NCI-H2196 (cell line): ENCODE measurements around the gene MLLT3.
A peak's percentile ranks its signal among the peaks of the same experiment; 100 is the strongest.

Source experiments
- DNase-seq: peaks from one replicate; lab custom pipeline; 2025; ENCODE audit not compliant: unreplicated experiment; lab: John Stamatoyannopoulos, UW

Gene MLLT3

DNA sequence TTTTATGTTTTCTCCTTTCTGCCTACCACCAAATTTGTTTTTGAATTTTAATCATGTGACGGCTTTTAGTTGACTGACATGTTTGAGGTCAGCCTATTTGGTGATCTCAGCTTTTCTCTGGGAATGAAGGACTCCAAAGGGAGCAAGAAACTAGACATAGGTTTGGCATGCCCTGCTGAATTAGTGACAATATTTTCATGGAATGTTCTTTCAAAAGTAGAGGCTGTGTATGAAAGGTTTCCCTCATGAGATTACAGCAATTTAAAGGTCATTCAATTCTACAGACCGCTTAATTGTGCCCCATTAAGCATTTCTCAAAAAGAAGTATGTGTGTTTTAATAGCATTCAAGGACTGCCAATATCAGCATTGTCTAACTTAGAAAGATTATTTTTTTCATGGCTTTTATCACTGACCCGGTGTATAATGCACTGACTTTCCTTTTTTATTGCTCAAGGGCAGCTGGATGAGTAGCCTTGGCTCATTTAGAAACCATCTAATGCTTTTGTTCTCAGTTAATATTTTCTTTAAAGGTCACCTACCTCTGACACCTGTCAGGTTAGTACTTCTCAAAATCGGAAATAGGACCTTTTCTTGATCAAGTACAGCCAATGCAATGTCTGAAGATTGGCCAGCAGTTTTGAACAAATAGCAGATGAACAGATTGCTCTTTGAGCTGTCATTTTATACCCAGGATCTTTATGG is 8.1 kb upstream of the MLLT3 start:
- DNase-seq, result no peak

DNA sequence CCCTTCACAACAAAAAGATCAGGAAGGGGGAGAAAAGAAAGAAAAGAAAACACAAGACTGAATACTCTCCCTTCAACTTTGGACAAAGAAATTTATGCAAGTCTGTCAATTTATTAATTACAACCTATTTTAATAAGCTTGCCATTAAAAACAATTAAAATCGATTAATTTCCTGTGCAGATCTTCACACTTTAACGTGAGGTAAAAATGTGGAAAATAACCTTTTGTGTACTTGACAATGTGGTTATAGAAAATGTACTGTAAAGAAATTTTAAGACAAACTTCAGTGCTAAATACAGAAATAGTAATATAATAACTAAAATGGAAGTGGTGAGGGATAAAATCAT is 2.7 kb upstream of the MLLT3 start:
- no peak for DNase-seq

DNA sequence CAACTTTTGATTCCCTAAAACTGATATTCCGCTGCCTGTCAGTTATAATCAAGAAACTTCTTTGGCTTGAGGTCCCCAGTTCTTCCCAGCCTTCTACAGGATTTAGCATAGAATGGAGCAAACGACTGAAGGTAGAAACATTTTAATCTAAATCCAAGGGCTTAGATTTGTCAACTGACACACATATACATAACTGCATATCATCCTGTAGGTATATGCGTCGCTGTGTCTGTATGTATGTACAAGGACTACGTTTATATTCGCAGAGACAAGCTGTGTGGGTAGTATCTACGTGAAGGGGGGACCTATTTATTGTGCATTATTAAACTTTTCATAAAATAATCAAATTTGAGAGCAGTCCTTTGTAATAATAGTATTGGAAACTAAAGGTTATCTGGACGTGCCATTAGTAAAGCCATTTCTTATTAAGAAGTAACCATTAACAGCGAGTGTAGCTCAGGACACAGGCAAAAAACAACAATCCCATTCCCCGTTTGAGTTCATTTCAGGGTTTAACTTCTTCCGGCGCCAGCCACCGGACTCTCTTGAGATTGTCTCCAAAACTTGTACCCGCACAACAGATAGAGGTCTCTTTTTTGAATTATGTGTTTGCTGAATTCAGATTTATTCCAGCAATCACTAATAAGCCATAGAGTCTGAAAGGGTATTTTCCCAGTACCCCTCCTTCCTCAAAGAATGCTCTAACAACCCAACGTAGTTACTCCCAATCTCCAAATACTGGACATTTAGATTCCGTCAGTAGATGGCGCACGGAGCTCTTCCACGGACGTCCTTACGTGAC is 2.1 kb upstream of the MLLT3 start:
- DNase-seq, result peak; percentile 82

DNA sequence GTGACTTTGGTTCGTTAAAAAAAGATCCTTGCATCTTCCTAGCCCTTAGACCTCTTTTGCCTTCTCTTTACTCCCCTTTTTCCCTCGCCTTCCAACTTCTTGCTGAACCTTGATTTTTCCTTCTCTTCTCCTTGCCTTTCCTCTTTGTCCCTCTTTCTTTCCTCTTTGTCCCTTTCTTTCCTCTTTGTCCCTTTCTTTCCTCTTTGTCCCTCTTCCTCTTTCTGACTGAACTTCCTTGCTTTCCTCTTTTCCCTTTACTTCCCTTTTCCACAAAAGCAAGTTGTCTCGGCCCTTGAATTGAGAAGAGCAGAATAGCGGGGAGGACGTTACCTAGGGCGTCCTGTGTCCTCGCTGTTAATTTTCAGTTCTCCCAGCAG is 1.4 kb upstream of the MLLT3 start:
- DNase-seq, result peak; percentile 13

- peak; percentile 34 for DNase-seq
Observed at GRCh38 chr9:20623021-20623747, 885 bp upstream of the MLLT3 start.

DNA sequence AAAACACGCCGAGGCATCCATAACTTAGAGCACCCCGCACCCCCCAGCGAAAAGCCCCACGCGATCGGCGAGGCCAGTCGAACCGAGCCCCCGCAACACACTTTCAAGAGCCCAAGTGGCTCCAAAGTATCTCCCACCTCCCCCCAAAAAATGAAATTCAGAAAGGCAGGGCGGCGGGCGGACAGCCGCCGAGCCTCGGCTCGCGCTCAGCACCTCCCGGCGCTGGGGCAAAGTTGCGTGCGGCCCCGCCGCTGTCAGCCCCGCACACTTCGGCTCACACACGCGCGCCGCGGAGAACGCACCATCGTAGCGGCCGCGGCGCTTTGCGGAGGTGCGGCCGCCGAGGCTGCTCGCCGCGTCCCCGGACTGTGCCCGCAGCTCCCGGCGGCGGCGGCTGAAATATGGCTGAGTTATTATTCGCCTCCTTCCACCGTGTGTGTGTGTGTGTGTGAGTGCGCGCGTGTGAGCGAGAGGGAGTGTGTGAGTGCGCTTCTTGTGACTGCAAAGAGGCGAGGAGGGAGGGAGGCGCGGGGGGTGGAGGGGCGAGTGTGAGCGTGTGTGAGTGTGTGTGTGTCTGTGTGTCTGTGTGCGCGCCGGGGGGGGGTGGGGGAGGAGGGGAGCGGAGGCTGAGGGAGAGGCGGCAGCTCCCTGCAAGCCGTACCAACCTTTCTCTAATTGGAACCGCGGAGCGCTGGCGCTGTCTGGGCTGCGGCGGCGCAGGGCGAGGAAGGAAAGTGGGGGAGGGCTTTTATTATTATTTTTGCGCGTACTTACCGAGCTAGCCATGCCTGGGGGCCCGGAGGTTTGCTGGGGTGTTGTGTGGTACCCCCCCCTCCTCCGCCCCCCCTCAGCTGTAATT is 599 bp downstream of the MLLT3 start:
- peak; percentile 41 for DNase-seq

- DNase-seq, result no peak
Observed at GRCh38 chr9:20620650-20621470, 1.4 kb downstream of the MLLT3 start.

DNA sequence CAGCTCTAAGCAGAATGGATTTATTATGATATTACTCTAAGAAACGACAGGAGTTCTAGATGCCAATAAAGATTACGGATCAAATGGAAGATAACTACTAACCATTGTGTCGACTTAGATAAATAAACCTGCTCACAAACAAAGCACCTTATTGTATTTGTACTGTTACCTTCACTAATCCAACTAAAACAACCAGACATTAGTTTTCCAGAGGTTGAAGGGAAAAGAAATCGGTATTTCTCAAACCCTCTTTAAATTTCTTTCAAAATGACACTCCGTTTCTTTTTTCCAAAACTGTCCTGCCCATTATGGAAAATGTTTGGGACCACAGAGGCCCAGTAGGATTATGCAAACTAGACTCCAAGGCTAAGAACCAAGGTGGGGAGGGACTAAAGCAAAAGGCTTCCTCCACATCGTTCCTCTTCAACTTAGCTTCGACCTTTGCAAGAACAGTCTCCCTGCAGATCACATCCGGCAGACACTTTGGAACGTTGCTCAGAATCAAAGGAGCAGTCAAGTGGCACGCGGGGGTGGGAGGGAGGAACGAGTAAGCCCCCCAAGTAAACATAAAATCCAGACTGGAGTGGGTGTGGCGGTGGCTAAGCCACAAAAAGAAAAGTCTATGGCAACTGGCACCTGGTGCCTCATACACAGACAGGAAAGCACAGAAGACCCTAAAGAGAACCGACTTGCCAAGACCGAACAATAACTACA is 2.7 kb downstream of the MLLT3 start:
- DNase-seq, result no peak

GRCh38 chr9:20618361-20618802 is 3.9 kb downstream of the MLLT3 start:
- DNase-seq, result peak; percentile 12

DNA sequence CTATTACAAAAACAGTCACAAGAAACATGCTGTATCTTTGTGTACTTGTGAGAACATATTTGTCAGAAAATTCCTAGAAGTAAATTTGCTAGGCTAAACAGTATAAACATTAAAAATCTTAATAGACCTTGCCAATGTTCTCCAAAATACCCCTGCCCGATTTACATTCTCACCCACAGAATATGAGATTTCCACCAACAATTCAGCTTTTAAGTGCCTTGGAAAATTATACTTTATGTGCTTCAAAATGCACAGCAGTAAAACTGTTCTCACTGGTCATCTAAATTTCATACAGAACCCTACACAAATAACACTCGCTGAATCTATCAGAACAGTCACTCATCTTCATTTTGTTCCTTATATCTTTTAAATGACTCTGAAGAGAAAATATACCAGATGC is 5.5 kb downstream of the MLLT3 start:
- DNase-seq, result no peak

- no peak for DNase-seq
Observed at GRCh38 chr9:20614602-20615216, 7.6 kb downstream of the MLLT3 start.

- DNase-seq, result no peak
Observed at GRCh38 chr9:20611691-20612287, 10.5 kb downstream of the MLLT3 start.

GRCh38 chr9:20610591-20610990 is 11.7 kb downstream of the MLLT3 start:
- no peak for DNase-seq

- DNase-seq, result no peak
Observed at GRCh38 chr9:20608582-20608981, 13.7 kb downstream of the MLLT3 start.

- DNase-seq, result no peak
Observed at GRCh38 chr9:20606652-20607051, 15.6 kb downstream of the MLLT3 start.

- DNase-seq, result no peak
Observed at GRCh38 chr9:20604562-20604961, 17.7 kb downstream of the MLLT3 start.

- no peak for DNase-seq
Observed at GRCh38 chr9:20603524-20604268, 18.6 kb downstream of the MLLT3 start.

DNA sequence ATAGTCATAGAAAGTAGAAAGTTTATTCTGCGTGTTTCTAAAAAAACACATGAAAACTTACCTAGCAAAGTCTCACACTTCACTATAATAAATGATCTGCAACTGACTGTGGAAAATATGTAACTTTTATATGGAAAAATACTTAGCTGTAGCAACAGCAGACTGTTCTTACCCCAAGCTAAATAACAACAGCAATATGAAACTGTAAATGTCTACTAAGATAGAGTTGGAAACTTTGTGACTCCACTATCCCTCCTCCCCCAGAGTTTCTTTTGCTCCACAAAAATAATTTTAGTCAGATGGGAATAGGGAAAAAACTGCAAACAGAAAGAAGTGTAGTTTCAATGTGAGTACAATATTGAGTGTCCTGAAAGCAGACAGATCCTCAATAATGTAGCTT is 21.0 kb downstream of the MLLT3 start:
- DNase-seq, result no peak
